ENCODE data around the gene RNF225. TPM values are rescaled to one million over a fixed set of nuclear protein-coding genes. Genes with fewer than 3 reads are reported as not detected.
"Not testable (repeated sequence)": the region's sequence is repeated elsewhere in the genome, so short reads cannot be mapped to it uniquely, and the experiment has no call there.

RNF225 gene
- total and polyA plus RNA-seq, 4 donors, result not detected

GRCh38 chr19:58442986-58443385 is 47.5 kb downstream of the RNF225 start:
- not testable (repeated sequence) for H3K27me3 ChIP-seq (ENCODE audit: control insufficient read depth, insufficient read depth, low read length); H3K4me3 ChIP-seq (ENCODE audit: low read depth, low read length); H3K9me3 ChIP-seq (ENCODE audit: control insufficient read depth, insufficient read depth, low read length); H3K27ac ChIP-seq (ENCODE audit: low read depth, low read length); H3K36me3 ChIP-seq (ENCODE audit: control insufficient read depth, insufficient read depth, low read length); DNase-seq (ENCODE audit: low read depth in 4 of 6, low spot score in 6 of 6)
- 77% methylated on average over 7 of the region's 7 CpGs for WGBS (ENCODE audit: insufficient coverage)
- H3K4me1 ChIP-seq (ENCODE audit: control insufficient read depth, insufficient read depth, low read length), result peaks cover 20% of the 10 kb centered on the region

Small RNA genes within 50 kb of the gene (small RNA-seq; reads per million reads assigned to genes)
- gene MIR4754 (ENCODE audit: low replicate concordance), result not detected
- gene RNA5SP473 (ENCODE audit: low replicate concordance), result not detected

Other genes with a start within 250 kb of the RNF225 start
- gene ZNF329, start 244.9 kb upstream of the RNF225 start, total RNA-seq, result 10 to 100 TPM; 30.9 to 34.5 TPM
- 10 to 100 TPM; 19.8 to 21.2 TPM for gene ZNF329, start 244.9 kb upstream of the RNF225 start, polyA plus RNA-seq (ENCODE audit: insufficient read length in 2 of 2)
- gene ZNF274, start 212.6 kb upstream of the RNF225 start, total RNA-seq, result 10 to 100 TPM; 18.8 to 25.0 TPM
- 10 to 100 TPM; 23.0 to 28.5 TPM for gene ZNF274, start 212.6 kb upstream of the RNF225 start, polyA plus RNA-seq (ENCODE audit: insufficient read length in 2 of 2)
- gene ZNF544, start 166.7 kb upstream of the RNF225 start, total RNA-seq, result 10 to 100 TPM; 46.3 to 52.6 TPM
- gene ZNF544, start 166.7 kb upstream of the RNF225 start, polyA plus RNA-seq (ENCODE audit: insufficient read length in 2 of 2), result 10 to 100 TPM; 28.9 to 40.4 TPM
- 10 to 100 TPM in 1 of 2 donors, 1 to 10 TPM in 1; 9.5 to 12.0 TPM for gene ZNF8, start 116.7 kb upstream of the RNF225 start, total RNA-seq
- gene ZNF8, start 116.7 kb upstream of the RNF225 start, polyA plus RNA-seq (ENCODE audit: insufficient read length in 2 of 2), result 10 to 100 TPM in 1 of 2 donors, 1 to 10 TPM in 1; 8.2 to 13.9 TPM
- gene ERVK3-1, start 90.3 kb upstream of the RNF225 start, total RNA-seq, result 10 to 100 TPM; 33.9 to 49.3 TPM
- 10 to 100 TPM; 65.3 to 68.5 TPM for gene ERVK3-1, start 90.3 kb upstream of the RNF225 start, polyA plus RNA-seq (ENCODE audit: insufficient read length in 2 of 2)
- 1 to 10 TPM; 2.3 to 3.4 TPM for gene ZSCAN22, start 68.7 kb upstream of the RNF225 start, total RNA-seq
- 1 to 10 TPM; 3.1 to 3.4 TPM for gene ZSCAN22, start 68.7 kb upstream of the RNF225 start, polyA plus RNA-seq (ENCODE audit: insufficient read length in 2 of 2)
- gene A1BG, start 42.2 kb upstream of the RNF225 start, total RNA-seq, result 10 to 100 TPM in 1 of 2 donors, 1 to 10 TPM in 1; 2.0 to 10.8 TPM
- 1 to 10 TPM; 5.0 TPM for gene A1BG, start 42.2 kb upstream of the RNF225 start, polyA plus RNA-seq (ENCODE audit: insufficient read length in 2 of 2)
- gene ZNF497, start 32.9 kb upstream of the RNF225 start, total RNA-seq, result 1 to 10 TPM; 3.7 to 4.9 TPM
- gene ZNF497, start 32.9 kb upstream of the RNF225 start, polyA plus RNA-seq (ENCODE audit: insufficient read length in 2 of 2), result 1 to 10 TPM; 6.9 to 9.1 TPM
- gene ZNF837, start 14.6 kb upstream of the RNF225 start, total RNA-seq, result 1 to 10 TPM in 1 of 2 donors, under 1 TPM in 1; 0.99 to 2.3 TPM
- 1 to 10 TPM; 2.6 to 3.2 TPM for gene ZNF837, start 14.6 kb upstream of the RNF225 start, polyA plus RNA-seq (ENCODE audit: insufficient read length in 2 of 2)
- gene RPS5, start 8.4 kb upstream of the RNF225 start, total RNA-seq, result 1,000 to 10,000 TPM in 1 of 2 donors, 100 to 1,000 TPM in 1; 925 to 1,177 TPM
- gene RPS5, start 8.4 kb upstream of the RNF225 start, polyA plus RNA-seq (ENCODE audit: insufficient read length in 2 of 2), result 100 to 1,000 TPM; 731 to 753 TPM
- gene ZNF584, start 13.0 kb downstream of the RNF225 start, total RNA-seq, result 10 to 100 TPM; 16.8 to 18.3 TPM
- gene ZNF584, start 13.0 kb downstream of the RNF225 start, polyA plus RNA-seq (ENCODE audit: insufficient read length in 2 of 2), result 10 to 100 TPM; 13.8 to 15.4 TPM
- 10 to 100 TPM; 11.8 to 20.7 TPM for gene ZNF132, start 44.5 kb downstream of the RNF225 start, total RNA-seq
- 10 to 100 TPM; 11.1 to 12.4 TPM for gene ZNF132, start 44.5 kb downstream of the RNF225 start, polyA plus RNA-seq (ENCODE audit: insufficient read length in 2 of 2)
- gene ZNF324B, start 56.0 kb downstream of the RNF225 start, total RNA-seq, result 10 to 100 TPM in 1 of 2 donors, 1 to 10 TPM in 1; 8.2 to 10.1 TPM
- gene ZNF324B, start 56.0 kb downstream of the RNF225 start, polyA plus RNA-seq (ENCODE audit: insufficient read length in 2 of 2), result 1 to 10 TPM; 7.3 to 9.8 TPM
- 10 to 100 TPM; 12.2 to 14.5 TPM for gene ZNF324, start 71.4 kb downstream of the RNF225 start, total RNA-seq
- 10 to 100 TPM; 12.9 to 15.2 TPM for gene ZNF324, start 71.4 kb downstream of the RNF225 start, polyA plus RNA-seq (ENCODE audit: insufficient read length in 2 of 2)
- 10 to 100 TPM in 1 of 2 donors, 1 to 10 TPM in 1; 5.8 to 19.3 TPM for gene ZNF446, start 80.7 kb downstream of the RNF225 start, total RNA-seq
- gene ZNF446, start 80.7 kb downstream of the RNF225 start, polyA plus RNA-seq (ENCODE audit: insufficient read length in 2 of 2), result 10 to 100 TPM; 20.6 to 21.2 TPM
- 10 to 100 TPM in 1 of 2 donors, 1 to 10 TPM in 1; 9.5 to 25.5 TPM for gene SLC27A5, start 116.3 kb downstream of the RNF225 start, total RNA-seq
- 10 to 100 TPM; 21.4 to 24.4 TPM for gene SLC27A5, start 116.3 kb downstream of the RNF225 start, polyA plus RNA-seq (ENCODE audit: insufficient read length in 2 of 2)
- 1 to 10 TPM; 3.8 to 4.4 TPM for gene ZBTB45, start 124.2 kb downstream of the RNF225 start, total RNA-seq
- 10 to 100 TPM; 21.0 to 22.4 TPM for gene ZBTB45, start 124.2 kb downstream of the RNF225 start, polyA plus RNA-seq (ENCODE audit: insufficient read length in 2 of 2)
- gene TRIM28, start 148.4 kb downstream of the RNF225 start, total RNA-seq, result 100 to 1,000 TPM; 203 to 275 TPM
- gene TRIM28, start 148.4 kb downstream of the RNF225 start, polyA plus RNA-seq (ENCODE audit: insufficient read length in 2 of 2), result 100 to 1,000 TPM; 499 to 522 TPM
- 100 to 1,000 TPM in 1 of 2 donors, 10 to 100 TPM in 1; 47.4 to 115 TPM for gene CHMP2A, start 159.4 kb downstream of the RNF225 start, total RNA-seq
- gene CHMP2A, start 159.4 kb downstream of the RNF225 start, polyA plus RNA-seq (ENCODE audit: insufficient read length in 2 of 2), result 100 to 1,000 TPM; 134 to 143 TPM
- gene UBE2M, start 163.0 kb downstream of the RNF225 start, total RNA-seq, result 10 to 100 TPM; 49.6 to 80.3 TPM
- 100 to 1,000 TPM; 134 to 138 TPM for gene UBE2M, start 163.0 kb downstream of the RNF225 start, polyA plus RNA-seq (ENCODE audit: insufficient read length in 2 of 2)
- gene MZF1, start 177.7 kb downstream of the RNF225 start, total RNA-seq, result 10 to 100 TPM; 10.3 to 26.5 TPM
- 10 to 100 TPM; 37.7 to 51.7 TPM for gene MZF1, start 177.7 kb downstream of the RNF225 start, polyA plus RNA-seq (ENCODE audit: insufficient read length in 2 of 2)